K562 (cell line): ENCODE results near the gene HPS1. TPM values are rescaled to one million over a fixed set of nuclear protein-coding genes. Genes with fewer than 3 reads are reported as not detected.

Experiments
- ARNT ChIP-seq, 2 experiments: fragments of 450-650 bp; IDR thresholded peaks; 2 replicates each; pipeline ENCODE4 v1.6.1; 2016; ENCODE audit warnings: mild to moderate bottlenecking in 1 of 2
- BCL6 ChIP-seq: fragments of 250-450 bp; sonication (Bioruptor Pico); IDR thresholded peaks from 2 replicates; pipeline ENCODE4 v1.4.0; 2020
- CBX3 ChIP-seq, 2 experiments: IDR thresholded peaks; 1 replicate in 1 of 2; 2 replicates in 1 of 2; pipeline ENCODE4 v1.6.1; 2012; ENCODE audit warnings: inconsistent platforms in 2 of 2, low read length in 2 of 2, borderline replicate concordance in 1 of 2, control low read depth in 1 of 2
- EP300 ChIP-seq: IDR thresholded peaks from 2 replicates; pipeline ENCODE4 v1.6.1; 2012; ENCODE audit warnings: low read length, improper control_type of control experiment
- NFIC ChIP-seq: fragments of 450-650 bp; IDR thresholded peaks from 2 replicates; pipeline ENCODE4 v1.6.1; 2017; ENCODE audit warnings: mild to moderate bottlenecking, inconsistent platforms
- ZKSCAN8 ChIP-seq: fragments of 200-800 bp; sonication (Bioruptor generic); IDR thresholded peaks from 2 replicates; pipeline ENCODE4 v1.6.1; 2016; ENCODE audit warnings: missing genetic modification characterization, missing compliant biosample characterization
- ZNF584 ChIP-seq: fragments of 200-800 bp; sonication (Bioruptor generic); IDR thresholded peaks from 2 replicates; pipeline ENCODE4 v1.6.1; 2016; ENCODE audit warnings: low read depth, mild to moderate bottlenecking, missing genetic modification characterization, missing compliant biosample characterization
- ZNF586 ChIP-seq: fragments of 450-650 bp; formaldehyde crosslinking; conservative IDR thresholded peaks from 2 replicates; pipeline ENCODE4 v1.4.0; 2020; ENCODE audit warnings: mild to moderate bottlenecking, moderate library complexity
- ZNF764 ChIP-seq: fragments of 250-450 bp; sonication (Bioruptor Pico); IDR thresholded peaks from 2 replicates; pipeline ENCODE4 v1.4.0; 2020; ENCODE audit warnings: low read depth, mild to moderate bottlenecking, moderate library complexity
- polyA plus RNA-seq, 8 experiments: library from polyadenylated mRNA; depleted of rRNA in 4 of 8; stranded (reverse) in 5 of 8; unstranded in 3 of 8; fragments of >200 nt; fragmentation: Nextera tagmentation in 2 of 8; fragmentation: Illumina TruSeq in 1 of 8; extraction: Ambion mirVana in 2 of 8; extraction: Trizol in 1 of 8; gene quantifications; 2 replicates each; pipeline versions ENCODE4 v1.2.1 to v1.2.3, GENCODE V29; 2011 to 2014; ENCODE audit warnings: inconsistent platforms in 1 of 8, missing spikeins in 1 of 8
- total RNA-seq, 7 experiments: library from RNA; depleted of rRNA in 6 of 7; stranded (reverse); fragments of >200 nt in 6 of 7; fragmentation: Illumina TruSeq in 2 of 7; extraction: Trizol in 2 of 7; gene quantifications; 2 replicates each; pipeline versions ENCODE4 v1.2.1 to v1.2.3, GENCODE V29; 2011 to 2021; ENCODE audit warnings: low replicate concordance in 1 of 7
- TF ChIP-seq, protein P1 (sequence below), 2 experiments: fragments of 450-650 bp; formaldehyde crosslinking in 1 of 2; IDR thresholded peaks; 2 replicates each; pipeline versions ENCODE4 v1.4.0 to v1.6.1; 2014 to 2020; ENCODE audit warnings: mild to moderate bottlenecking in 2 of 2, borderline replicate concordance in 1 of 2, low read depth in 1 of 2
- TF ChIP-seq, protein P2 (sequence below): fragments of 150-350 bp; IDR thresholded peaks from 2 replicates; pipeline ENCODE4 v1.6.1; 2014; ENCODE audit warnings: low read depth, mild to moderate bottlenecking, low read length, borderline replicate concordance
- TF ChIP-seq, protein P3 (sequence below): fragments of 250-450 bp; sonication (Bioruptor Pico); IDR thresholded peaks from 2 replicates; pipeline ENCODE4 v1.5.0; 2022; ENCODE audit warnings: mild to moderate bottlenecking

HPS1 gene
- total and polyA plus RNA-seq, 9 of the 15 experiments (the other 6 are each of a cell fraction or from before 2014, with no cell fraction given) = 18.1 to 43.6 (median 26.3) TPM

DNA sequence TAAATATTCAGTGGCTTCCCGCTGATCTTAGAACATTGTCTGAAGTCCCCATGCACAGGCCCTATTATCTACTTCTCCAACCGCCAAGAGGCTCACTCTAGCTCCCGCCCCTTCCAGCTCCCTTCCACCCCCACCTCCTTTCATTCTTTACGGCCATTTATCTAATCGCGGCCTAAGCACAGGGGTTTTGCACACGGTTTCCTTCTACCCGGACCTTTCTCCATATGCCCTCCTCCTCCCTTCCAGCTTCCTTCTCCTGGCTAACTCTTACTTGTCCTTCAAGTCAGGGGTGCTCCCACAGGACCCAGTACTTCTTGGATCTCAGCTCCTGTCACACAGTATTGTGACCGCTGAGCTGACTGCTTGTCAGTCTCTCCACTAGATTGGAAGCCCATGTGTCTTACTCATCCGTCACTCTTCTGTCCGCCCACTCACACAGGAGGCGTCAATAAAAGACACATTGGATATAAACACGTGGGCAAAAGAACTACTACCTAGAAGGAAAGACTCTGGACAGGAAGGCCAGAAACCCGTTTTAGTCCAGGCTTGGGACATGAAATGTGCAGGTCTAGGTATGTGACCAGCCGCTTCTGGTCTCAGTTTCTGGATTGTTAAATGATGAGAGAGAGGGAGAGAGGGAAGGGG is 20.2 kb upstream of the HPS1 start (continued):
- TF ChIP-seq, protein P1, sequence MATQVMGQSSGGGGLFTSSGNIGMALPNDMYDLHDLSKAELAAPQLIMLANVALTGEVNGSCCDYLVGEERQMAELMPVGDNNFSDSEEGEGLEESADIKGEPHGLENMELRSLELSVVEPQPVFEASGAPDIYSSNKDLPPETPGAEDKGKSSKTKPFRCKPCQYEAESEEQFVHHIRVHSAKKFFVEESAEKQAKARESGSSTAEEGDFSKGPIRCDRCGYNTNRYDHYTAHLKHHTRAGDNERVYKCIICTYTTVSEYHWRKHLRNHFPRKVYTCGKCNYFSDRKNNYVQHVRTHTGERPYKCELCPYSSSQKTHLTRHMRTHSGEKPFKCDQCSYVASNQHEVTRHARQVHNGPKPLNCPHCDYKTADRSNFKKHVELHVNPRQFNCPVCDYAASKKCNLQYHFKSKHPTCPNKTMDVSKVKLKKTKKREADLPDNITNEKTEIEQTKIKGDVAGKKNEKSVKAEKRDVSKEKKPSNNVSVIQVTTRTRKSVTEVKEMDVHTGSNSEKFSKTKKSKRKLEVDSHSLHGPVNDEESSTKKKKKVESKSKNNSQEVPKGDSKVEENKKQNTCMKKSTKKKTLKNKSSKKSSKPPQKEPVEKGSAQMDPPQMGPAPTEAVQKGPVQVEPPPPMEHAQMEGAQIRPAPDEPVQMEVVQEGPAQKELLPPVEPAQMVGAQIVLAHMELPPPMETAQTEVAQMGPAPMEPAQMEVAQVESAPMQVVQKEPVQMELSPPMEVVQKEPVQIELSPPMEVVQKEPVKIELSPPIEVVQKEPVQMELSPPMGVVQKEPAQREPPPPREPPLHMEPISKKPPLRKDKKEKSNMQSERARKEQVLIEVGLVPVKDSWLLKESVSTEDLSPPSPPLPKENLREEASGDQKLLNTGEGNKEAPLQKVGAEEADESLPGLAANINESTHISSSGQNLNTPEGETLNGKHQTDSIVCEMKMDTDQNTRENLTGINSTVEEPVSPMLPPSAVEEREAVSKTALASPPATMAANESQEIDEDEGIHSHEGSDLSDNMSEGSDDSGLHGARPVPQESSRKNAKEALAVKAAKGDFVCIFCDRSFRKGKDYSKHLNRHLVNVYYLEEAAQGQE (IDR thresholded peaks at IDR 0.05; ENCODE audit: borderline replicate concordance) = no peak
- TF ChIP-seq, protein P1 (CRISPR knock-in tag; IDR thresholded peaks at IDR 0.05; ENCODE audit: low read depth) = no peak
- TF ChIP-seq ZNF586 (CRISPR knock-in tag) (no peak), EP300 (peak; percentile 53; the same call in 1 of the 2 replicates), NFIC (peak; percentile 5; the same call in 1 of the 2 replicates), BCL6 (no peak), ARNT (IDR thresholded peaks at IDR 0.05) (peak; percentile 53 to 58; a peak in 1 of 4 replicates), CBX3 (IDR thresholded peaks at IDR 0.05; ENCODE audit: borderline replicate concordance in 1 of 2, low read length in 2 of 2) (peak in 1 of 2 experiments; percentile 83; a peak in 1 of 3 replicates), ZNF584 (CRISPR knock-in tag) (no peak), ZNF764 (CRISPR knock-in tag) (no peak), ZKSCAN8 (CRISPR knock-in tag) (peak; percentile 56; the same call in 1 of the 2 replicates)
- TF ChIP-seq, protein P2, sequence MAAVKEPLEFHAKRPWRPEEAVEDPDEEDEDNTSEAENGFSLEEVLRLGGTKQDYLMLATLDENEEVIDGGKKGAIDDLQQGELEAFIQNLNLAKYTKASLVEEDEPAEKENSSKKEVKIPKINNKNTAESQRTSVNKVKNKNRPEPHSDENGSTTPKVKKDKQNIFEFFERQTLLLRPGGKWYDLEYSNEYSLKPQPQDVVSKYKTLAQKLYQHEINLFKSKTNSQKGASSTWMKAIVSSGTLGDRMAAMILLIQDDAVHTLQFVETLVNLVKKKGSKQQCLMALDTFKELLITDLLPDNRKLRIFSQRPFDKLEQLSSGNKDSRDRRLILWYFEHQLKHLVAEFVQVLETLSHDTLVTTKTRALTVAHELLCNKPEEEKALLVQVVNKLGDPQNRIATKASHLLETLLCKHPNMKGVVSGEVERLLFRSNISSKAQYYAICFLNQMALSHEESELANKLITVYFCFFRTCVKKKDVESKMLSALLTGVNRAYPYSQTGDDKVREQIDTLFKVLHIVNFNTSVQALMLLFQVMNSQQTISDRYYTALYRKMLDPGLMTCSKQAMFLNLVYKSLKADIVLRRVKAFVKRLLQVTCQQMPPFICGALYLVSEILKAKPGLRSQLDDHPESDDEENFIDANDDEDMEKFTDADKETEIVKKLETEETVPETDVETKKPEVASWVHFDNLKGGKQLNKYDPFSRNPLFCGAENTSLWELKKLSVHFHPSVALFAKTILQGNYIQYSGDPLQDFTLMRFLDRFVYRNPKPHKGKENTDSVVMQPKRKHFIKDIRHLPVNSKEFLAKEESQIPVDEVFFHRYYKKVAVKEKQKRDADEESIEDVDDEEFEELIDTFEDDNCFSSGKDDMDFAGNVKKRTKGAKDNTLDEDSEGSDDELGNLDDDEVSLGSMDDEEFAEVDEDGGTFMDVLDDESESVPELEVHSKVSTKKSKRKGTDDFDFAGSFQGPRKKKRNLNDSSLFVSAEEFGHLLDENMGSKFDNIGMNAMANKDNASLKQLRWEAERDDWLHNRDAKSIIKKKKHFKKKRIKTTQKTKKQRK = no peak
- TF ChIP-seq, protein P3, sequence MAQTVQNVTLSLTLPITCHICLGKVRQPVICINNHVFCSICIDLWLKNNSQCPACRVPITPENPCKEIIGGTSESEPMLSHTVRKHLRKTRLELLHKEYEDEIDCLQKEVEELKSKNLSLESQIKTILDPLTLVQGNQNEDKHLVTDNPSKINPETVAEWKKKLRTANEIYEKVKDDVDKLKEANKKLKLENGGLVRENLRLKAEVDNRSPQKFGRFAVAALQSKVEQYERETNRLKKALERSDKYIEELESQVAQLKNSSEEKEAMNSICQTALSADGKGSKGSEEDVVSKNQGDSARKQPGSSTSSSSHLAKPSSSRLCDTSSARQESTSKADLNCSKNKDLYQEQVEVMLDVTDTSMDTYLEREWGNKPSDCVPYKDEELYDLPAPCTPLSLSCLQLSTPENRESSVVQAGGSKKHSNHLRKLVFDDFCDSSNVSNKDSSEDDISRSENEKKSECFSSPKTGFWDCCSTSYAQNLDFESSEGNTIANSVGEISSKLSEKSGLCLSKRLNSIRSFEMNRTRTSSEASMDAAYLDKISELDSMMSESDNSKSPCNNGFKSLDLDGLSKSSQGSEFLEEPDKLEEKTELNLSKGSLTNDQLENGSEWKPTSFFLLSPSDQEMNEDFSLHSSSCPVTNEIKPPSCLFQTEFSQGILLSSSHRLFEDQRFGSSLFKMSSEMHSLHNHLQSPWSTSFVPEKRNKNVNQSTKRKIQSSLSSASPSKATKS (CRISPR knock-in tag) = no peak
